Psoas muscle (tissue), 8 donors: ENCODE measurements around the gene TMEM154. TPM values are rescaled to one million over a fixed set of nuclear protein-coding genes. Genes with fewer than 3 reads are reported as not detected.
A peak's percentile ranks its signal among the peaks of the same experiment; 100 is the strongest.

ENCODE experiments used
- ATAC-seq, 4 donors: fragments of 200-7000 bp; cut with Tn5 transposase; one replicate each; pipeline ENCODE4 v1.9.1; 2020; ENCODE audit warnings: moderate library complexity in 3 of 4, mild to moderate bottlenecking in 2 of 4
- DNase-seq, 2 donors: peaks; one replicate each; pipeline ENCODE4 v3.0.0-alpha.2; 2020
- H3K27ac ChIP-seq: fragments of 200-600 bp; one replicate; pipeline ENCODE4 v1.8.0; 2022
- H3K27me3 ChIP-seq, 3 donors: fragments of 200-600 bp in 1 of 3; one replicate each; pipeline versions ENCODE4 v1.6.1 to v1.8.0; 2013 to 2022; ENCODE audit warnings: low read length in 2 of 3, mild to moderate bottlenecking in 2 of 3, moderate library complexity in 1 of 3; ENCODE audit not compliant: insufficient read depth in 3 of 3
- H3K36me3 ChIP-seq, 2 donors: fragments of 200-600 bp in 1 of 2; one replicate each; pipeline versions ENCODE4 v1.6.1 to v1.8.0; 2013 to 2022; ENCODE audit warnings: low read depth in 1 of 2, mild to moderate bottlenecking in 1 of 2, moderate library complexity in 1 of 2; ENCODE audit not compliant: insufficient read depth in 1 of 2
- H3K4me1 ChIP-seq: fragments of 200-600 bp; one replicate; pipeline ENCODE4 v1.8.0; 2022
- H3K4me3 ChIP-seq: fragments of 200-600 bp; one replicate; pipeline ENCODE4 v1.8.0; 2022; ENCODE audit warnings: mild to moderate bottlenecking
- H3K9me3 ChIP-seq: fragments of 200-600 bp; one replicate; pipeline ENCODE4 v1.8.0; 2022
- WGBS, 3 donors: extraction: QIAGEN DNeasy Blood & Tissue Kit; methylation state at CpG; one replicate each; pipeline versions ENCODE4 v1.1.6 to v1.1.7; 2013; 5-methylcytosine and 5-hydroxymethylcytosine counted together
- intact Hi-C, 2 donors: fragments of 100-400 bp; cut with DNase I; formaldehyde crosslinking; loops; one replicate each; pipeline versions ENCODE4 v1.11.0 to v1.14.2; 2022
- polyA plus RNA-seq, 3 donors: library from polyadenylated mRNA; stranded (reverse); fragments of 200-250 nt; gene quantifications; one replicate each; pipeline ENCODE4 v1.2.3, GENCODE V29; 2013
- total RNA-seq, 4 donors: library from RNA; stranded (reverse); fragmentation: NEBNext Ultra II Directional in 2 of 4; extraction: Animal tissue kit (Norgen Biotek cat#: 25700) in 2 of 4; gene quantifications; one replicate each; pipeline versions ENCODE4 v1.2.1 to v1.2.4, GENCODE V29; 2021 to 2023
- TF ChIP-seq, protein P1 (sequence below): fragments of 200-600 bp; IDR thresholded peaks from one replicate; pipeline ENCODE4 v1.8.0; 2022; ENCODE audit warnings: antibody characterized with exemption
- donor health status: healthy with polysubstance abuse.
- donor health status: DM: no; HTN: no; CAD: no; lungs with moderate emphysema.
- donor health status: Bipolar disorder and iron deficiency.
- donor health status: healthy.
- donor health status: DM: yes; HTN: yes; CAD: no.
- donor health status: DM: no; HTN: no; CAD: no.
- donor health status: DM: no; HTN: no; CAD: no.
- donor health status: DM: yes; HTN: yes; CAD: no.

Gene TMEM154
- total and polyA plus RNA-seq, 7 donors = 0.06 to 0.98 (median 0.40) TPM

GRCh38 chr4:152634110-152634760 is 45.6 kb downstream of the TMEM154 start:
- TF ChIP-seq, protein P1, sequence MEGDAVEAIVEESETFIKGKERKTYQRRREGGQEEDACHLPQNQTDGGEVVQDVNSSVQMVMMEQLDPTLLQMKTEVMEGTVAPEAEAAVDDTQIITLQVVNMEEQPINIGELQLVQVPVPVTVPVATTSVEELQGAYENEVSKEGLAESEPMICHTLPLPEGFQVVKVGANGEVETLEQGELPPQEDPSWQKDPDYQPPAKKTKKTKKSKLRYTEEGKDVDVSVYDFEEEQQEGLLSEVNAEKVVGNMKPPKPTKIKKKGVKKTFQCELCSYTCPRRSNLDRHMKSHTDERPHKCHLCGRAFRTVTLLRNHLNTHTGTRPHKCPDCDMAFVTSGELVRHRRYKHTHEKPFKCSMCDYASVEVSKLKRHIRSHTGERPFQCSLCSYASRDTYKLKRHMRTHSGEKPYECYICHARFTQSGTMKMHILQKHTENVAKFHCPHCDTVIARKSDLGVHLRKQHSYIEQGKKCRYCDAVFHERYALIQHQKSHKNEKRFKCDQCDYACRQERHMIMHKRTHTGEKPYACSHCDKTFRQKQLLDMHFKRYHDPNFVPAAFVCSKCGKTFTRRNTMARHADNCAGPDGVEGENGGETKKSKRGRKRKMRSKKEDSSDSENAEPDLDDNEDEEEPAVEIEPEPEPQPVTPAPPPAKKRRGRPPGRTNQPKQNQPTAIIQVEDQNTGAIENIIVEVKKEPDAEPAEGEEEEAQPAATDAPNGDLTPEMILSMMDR = no peak
- Histone ChIP-seq H3K4me1 (no peaks in the 10 kb centered on the region), H3K27me3 (no peaks in the 10 kb centered on the region), H3K27ac (no peak overlapping the region), H3K36me3 (no peaks in the 10 kb centered on the region), H3K4me3 (no peak overlapping the region), H3K9me3 (no peaks in the 10 kb centered on the region)
- WGBS, 3 donors = 85 to 89% (median 88%) methylated on average over 4 of the region's 4 CpGs
- DNase-seq = no peak
- ATAC-seq = no peak
- intact Hi-C loops = loop anchor here in 1 of 2 donors (10.0 kb wide), 1 partner anchor 101 kb away; no protein-coding TSS in a partner anchor

- Histone ChIP-seq H3K27ac (no peak overlapping the region), H3K27me3 (no peaks in the 10 kb centered on the region), H3K4me1 (no peaks in the 10 kb centered on the region), H3K9me3 (no peaks in the 10 kb centered on the region), H3K4me3 (no peak overlapping the region), H3K36me3 (no peaks in the 10 kb centered on the region)
- ATAC-seq (no peak), DNase-seq (no peak)
- intact Hi-C loops = loop anchor here in 1 of 2 donors (10.0 kb wide), 1 partner anchor 102 kb away; no protein-coding TSS in a partner anchor
- TF ChIP-seq, protein P1 = no peak
- 42 to 51% (median 45%) methylated on average over 3 of the region's 3 CpGs for WGBS, 3 donors
These were observed 46.7 kb downstream of the TMEM154 start for GRCh38 chr4:152633118-152633517.

DNA sequence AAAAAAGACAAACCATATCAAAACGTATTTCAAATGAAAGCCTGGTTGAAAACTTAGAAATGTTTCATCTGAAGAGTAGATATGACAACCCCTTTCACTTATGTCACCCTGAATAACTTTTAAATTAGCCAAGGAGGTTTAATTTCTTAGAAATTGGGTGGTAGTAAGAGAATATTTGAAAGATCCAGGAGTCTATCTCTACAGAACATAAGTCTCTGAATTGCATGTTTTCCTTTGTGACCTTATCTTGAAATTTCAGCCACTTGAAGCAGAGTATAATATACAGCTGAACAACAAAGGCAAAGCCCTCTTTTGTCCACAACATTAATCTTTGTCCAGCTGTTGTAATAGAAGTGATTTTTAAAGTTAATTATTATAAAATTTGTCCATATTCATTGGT is 49.5 kb downstream of the TMEM154 start:
- H3K36me3 ChIP-seq = no peaks in the 10 kb centered on the region
- TF ChIP-seq, protein P1 = no peak
- no peak overlapping the region for H3K27ac ChIP-seq
- H3K9me3 ChIP-seq = no peaks in the 10 kb centered on the region
- H3K4me3 ChIP-seq = no peak overlapping the region
- ATAC-seq = no peak
- DNase-seq = no peak
- H3K4me1 ChIP-seq = no peaks in the 10 kb centered on the region
- 22 to 54% (median 53%) methylated on average over 1 of the region's 1 CpG for WGBS, 3 donors
- H3K27me3 ChIP-seq = no peaks in the 10 kb centered on the region
- intact Hi-C loops = loop anchor here in 1 of 2 donors (10.0 kb wide), 1 partner anchor 104 kb away; no protein-coding TSS in a partner anchor

GRCh38 chr4:152629908-152630307 is 49.9 kb downstream of the TMEM154 start:
- intact Hi-C loops = loop anchor here in 1 of 2 donors (10.0 kb wide), 1 partner anchor 105 kb away; no protein-coding TSS in a partner anchor
- 89 to 92% (median 90%) methylated on average over 3 of the region's 3 CpGs for WGBS, 3 donors
- H3K36me3 ChIP-seq = no peaks in the 10 kb centered on the region
- H3K27me3 ChIP-seq = no peaks in the 10 kb centered on the region
- no peak overlapping the region for H3K27ac ChIP-seq
- no peak for DNase-seq
- no peaks in the 10 kb centered on the region for H3K9me3 ChIP-seq
- TF ChIP-seq, protein P1 = no peak
- H3K4me3 ChIP-seq = no peak overlapping the region
- ATAC-seq = no peak
- no peaks in the 10 kb centered on the region for H3K4me1 ChIP-seq

DNA sequence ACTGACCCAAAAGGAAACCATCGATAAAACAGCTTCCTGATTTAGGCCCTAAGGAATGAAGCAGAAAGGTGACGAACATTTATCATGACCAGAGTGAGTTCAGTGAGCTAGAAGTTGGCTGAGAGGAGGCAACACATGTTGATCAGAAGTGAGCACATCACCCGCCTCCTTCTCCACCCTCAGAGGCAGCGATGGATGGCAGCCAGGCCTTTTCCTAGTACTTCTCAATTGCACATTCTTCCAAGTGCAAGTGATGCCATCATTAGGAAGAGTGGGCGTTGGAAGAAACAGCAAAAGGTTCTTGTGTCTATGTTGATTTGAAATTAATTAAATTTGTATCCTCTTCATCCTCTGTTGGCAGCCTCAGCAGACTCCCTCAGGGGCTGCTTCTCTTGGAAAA is 51.7 kb downstream of the TMEM154 start:
- no peak overlapping the region for H3K27ac ChIP-seq
- no peaks in the 10 kb centered on the region for H3K27me3 ChIP-seq
- ATAC-seq (no peak), DNase-seq (peak; percentile 47 to 62)
- TF ChIP-seq, protein P1 = no peak
- no peaks in the 10 kb centered on the region for H3K36me3 ChIP-seq
- H3K9me3 ChIP-seq = no peaks in the 10 kb centered on the region
- H3K4me3 ChIP-seq = no peak overlapping the region
- H3K4me1 ChIP-seq = no peaks in the 10 kb centered on the region
- intact Hi-C loops = no loop called here
- 48 to 68% (median 48%) methylated on average over 5 of the region's 5 CpGs for WGBS, 3 donors
